Activated T-cell treated with anti-CD3 and anti-CD28 coated beads for 48 hours (primary cell): ENCODE data around the gene GREM1.

Experiments
- DNase-seq: peaks from one replicate; pipeline ENCODE4 v3.0.0-alpha.2; 2020; ENCODE audit warnings: low read depth

GREM1 gene

DNA sequence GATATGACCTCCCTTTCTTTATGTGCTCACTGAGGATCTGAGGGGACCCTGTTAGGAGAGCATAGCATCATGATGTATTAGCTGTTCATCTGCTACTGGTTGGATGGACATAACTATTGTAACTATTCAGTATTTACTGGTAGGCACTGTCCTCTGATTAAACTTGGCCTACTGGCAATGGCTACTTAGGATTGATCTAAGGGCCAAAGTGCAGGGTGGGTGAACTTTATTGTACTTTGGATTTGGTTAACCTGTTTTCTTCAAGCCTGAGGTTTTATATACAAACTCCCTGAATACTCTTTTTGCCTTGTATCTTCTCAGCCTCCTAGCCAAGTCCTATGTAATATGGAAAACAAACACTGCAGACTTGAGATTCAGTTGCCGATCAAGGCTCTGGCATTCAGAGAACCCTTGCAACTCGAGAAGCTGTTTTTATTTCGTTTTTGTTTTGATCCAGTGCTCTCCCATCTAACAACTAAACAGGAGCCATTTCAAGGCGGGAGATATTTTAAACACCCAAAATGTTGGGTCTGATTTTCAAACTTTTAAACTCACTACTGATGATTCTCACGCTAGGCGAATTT lies 14.9 kb downstream of the GREM1 start:
- no peak for DNase-seq

DNA sequence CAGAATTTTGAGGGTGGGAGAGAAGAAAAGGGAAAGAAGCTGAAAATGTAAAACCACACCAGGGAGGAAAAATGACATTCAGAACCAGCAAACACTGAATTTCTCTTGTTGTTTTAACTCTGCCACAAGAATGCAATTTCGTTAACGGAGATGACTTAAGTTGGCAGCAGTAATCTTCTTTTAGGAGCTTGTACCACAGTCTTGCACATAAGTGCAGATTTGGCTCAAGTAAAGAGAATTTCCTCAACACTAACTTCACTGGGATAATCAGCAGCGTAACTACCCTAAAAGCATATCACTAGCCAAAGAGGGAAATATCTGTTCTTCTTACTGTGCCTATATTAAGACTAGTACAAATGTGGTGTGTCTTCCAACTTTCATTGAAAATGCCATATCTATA lies 15.5 kb downstream of the GREM1 start:
- no peak for DNase-seq

DNA sequence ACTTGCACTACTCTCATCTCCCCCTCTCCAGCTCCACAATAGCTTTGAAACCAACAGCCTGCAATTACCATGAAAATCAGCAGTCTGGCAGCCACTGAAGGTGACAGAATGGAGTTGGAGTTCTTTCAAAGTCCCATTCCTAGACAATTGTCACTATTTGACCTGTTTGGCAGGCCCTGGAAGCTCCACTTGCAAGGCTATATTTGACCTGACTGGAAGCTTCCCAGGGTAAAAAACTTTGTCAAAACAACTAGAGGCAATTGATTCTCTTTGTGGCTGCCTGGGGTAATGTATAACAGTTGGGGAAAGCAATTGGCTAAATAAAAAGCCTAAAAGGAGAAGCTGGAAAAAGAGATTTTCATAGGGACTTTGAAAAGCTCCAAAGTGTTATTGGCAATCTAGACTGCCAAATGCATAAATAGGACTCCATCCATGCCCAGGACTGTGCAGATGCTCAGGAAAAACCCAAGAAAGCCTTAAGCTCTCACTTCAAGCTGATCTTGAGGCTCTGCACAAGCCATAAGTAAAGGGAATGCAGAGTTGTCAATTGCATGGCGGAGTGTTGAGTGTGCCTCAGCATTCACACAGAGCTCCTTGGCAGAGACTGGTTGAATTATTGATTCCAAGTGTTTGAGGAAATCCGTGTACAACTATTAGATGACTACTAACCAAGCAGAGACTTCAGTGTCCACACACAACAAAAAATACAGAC lies 18.3 kb downstream of the GREM1 start:
- no peak for DNase-seq

DNA sequence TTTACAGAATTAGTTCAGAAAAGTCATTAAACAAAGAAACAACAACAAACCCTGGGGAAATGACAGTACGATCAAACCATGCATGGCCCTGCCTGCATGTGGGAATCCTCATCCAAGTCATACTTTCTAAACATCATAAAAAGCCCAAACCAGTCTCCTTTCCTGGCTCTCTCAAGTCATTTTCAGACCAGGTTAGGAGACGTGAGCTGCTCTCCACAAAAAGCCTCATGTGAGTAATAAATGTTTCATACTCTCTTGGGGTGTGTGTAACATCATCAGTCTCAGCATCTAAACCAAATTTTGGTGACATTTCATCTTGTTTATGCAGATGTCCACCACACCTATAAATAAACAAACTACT lies 18.9 kb downstream of the GREM1 start:
- no peak for DNase-seq

GRCh38 chr15:32737304-32737703 lies 19.5 kb downstream of the GREM1 start:
- DNase-seq, result no peak

DNA sequence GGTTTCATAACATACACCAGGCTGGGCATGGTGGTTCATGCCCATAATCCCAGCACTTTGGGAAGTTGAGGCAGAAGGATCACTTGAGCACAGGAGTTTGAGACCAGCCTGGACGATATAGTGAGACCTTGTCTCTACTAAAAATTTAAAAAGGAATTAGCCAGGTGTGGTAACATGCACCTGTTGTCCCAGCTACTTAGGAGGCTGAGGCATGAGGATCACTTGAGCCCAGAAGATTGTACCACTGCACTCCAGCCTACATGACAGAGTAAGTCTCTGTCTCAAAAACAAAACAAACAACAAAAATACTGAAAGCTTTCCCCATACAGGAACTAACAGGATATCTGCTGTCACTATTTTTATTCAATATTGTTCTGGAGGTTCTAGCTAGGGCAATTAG lies 20.9 kb downstream of the GREM1 start:
- DNase-seq, result no peak

- DNase-seq, result no peak
These were observed 21.8 kb downstream of the GREM1 start for GRCh38 chr15:32739522-32740063.

DNA sequence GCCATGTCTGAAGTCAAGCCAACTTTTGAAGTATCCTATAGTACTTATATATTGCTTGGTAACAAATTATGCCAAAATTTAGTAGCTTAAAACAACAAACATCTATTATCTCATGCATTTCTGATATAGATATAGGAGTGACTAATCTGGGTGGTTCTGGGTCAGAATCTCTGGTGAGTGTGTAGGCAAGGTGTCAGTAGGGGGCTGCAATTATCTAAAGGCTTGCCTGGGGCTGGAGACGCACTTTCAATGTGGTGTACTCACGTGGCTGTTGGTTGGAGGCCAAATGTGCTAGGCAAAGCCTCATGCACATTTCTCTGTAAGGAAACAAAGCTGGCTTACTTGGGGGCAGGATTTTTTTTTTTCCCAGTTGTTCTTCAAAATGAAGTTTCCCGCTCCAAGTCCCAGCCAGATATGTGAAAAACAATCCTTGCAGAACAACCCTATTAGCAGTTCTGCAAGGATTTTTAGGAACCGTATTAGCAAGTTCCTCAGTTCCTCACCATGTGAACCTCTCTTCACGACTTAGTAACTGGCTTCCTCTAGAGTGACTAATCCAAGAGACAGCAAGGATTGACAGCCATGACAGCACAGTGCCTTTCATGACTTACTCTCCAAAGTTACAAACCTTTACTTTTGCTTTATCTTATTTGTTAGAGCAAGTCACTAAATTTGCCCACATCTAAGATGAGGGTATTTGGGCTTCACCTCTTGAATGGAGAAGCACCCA lies 25.8 kb downstream of the GREM1 start:
- DNase-seq, result no peak

DNA sequence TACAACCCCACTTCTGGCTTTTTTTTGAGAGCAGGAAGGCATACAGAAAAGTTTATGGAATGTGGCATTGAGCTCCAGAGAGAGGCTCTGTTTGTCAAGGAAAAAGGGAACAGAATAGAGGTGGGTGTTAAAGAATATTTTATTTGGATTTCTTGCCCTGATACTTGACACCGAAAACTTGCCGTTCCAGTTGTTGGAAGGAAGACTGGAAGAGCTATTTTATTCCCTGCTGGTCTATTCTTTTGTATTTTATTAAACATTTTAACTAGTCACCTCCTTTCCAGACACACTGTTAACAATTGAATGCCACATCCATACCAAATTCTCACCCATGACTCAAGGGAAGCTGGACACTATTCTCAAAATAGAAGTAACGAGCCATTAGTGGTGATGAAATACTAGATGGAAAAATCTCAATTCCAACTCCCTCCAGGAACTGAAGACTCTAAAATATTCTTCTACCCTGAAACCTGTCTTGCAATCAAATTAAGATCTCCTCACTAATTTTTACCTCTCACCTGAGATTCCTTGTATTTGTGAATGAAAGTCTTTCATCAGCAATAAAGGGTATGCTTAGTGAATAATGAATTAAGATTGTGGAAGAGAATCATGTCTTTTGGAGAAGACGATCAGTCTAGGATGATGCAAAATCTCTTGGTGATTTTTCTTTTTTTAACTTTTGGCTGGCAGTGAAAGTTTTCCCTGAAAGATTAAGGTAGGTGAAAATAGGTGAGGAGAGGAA lies 28.5 kb downstream of the GREM1 start:
- DNase-seq, result no peak

- no peak for DNase-seq
These were observed 30.1 kb downstream of the GREM1 start for GRCh38 chr15:32747921-32748342.

DNA sequence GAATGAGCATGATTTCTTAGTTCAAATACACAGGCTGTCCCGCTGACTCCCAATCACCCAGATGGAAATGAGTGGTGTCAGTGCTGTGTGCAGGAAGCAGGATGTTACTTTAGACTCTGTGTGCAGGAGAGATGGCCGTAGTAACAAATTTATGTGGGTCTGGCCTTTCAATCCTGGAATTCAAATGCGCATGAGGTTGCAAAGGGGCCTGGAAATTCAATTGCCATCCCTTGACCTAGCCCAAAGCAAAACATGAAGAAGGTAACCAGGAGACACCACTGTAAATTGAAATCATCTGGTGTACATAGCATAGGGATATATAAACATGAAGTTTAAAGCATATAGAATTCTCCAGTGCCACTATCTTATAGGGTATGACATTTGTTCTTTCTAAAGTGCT lies 33.2 kb downstream of the GREM1 start:
- no peak for DNase-seq

DNA sequence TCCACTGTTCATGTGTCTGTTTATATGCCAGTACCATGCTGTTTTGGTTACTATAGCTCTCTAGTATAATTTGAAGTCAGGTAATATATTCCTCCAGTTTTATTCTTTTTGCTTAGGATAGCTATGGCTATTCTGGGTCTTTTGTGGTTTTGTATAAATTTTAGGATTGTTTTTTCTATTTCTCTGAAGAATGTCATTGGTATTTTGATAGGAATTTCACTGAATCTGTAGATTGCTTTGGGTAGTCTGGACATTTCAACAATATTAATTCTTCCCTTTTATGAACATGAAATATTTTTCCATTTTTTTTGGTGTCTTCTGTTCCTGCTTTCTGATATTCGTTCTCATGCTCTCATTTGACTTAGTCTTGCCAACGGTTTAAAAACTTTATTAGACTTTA lies 39.6 kb downstream of the GREM1 start:
- no peak for DNase-seq

DNA sequence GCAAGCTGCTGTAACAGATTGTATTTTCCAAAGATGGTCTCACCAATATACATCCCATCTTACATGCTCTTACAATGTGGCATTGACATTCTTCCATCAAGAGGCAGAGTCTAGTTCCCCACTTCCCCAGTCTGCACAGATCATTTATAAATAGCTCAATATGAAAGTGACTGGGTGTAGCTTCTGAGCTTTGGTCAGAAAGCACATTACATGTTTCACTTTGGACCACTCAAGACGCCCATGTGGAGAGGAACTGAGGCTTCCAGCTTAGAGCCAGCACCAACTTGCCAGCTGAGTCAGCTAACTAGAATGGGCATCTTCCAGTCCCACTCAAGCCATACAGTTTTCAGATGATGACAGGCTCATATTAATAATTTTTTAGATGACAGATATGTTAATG lies 45.5 kb downstream of the GREM1 start:
- no peak for DNase-seq

DNA sequence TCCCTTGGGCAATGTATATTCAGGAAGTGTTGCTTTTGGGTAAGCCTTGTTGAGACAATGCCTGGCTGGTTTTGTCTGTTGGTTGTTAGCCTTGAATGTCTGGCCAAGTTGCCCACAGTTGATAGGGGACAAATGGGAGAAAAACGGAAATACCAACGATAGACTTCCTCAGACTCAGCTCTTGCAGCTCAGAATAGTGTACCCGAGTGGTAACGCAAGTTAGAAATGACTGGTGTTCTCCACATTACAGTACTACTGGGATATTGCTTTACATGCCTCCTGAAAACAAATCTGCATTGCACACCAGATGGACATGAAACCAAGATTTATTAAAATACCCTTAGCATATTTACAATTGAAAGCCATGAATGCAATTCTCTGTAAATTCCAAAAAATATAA lies 47.4 kb downstream of the GREM1 start:
- no peak for DNase-seq

DNA sequence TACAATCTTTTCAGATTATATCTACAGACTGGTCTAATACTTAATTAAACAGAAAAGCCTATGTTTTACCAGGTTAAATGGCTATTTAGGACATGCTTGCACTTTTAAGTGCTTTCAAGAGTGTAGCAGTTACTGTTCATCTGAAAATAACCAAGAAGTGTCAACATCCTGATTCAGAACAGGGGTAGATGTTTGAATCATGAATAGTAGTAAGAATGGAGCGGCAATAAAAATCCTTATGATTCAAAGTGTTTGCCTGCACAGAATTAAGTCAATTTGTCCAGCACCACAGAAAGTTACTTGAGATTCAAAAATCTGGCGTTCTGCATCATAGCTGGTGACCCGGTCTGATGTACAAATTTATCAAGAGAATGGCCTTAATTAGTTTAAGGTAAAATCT lies 48.3 kb downstream of the GREM1 start:
- no peak for DNase-seq

DNA sequence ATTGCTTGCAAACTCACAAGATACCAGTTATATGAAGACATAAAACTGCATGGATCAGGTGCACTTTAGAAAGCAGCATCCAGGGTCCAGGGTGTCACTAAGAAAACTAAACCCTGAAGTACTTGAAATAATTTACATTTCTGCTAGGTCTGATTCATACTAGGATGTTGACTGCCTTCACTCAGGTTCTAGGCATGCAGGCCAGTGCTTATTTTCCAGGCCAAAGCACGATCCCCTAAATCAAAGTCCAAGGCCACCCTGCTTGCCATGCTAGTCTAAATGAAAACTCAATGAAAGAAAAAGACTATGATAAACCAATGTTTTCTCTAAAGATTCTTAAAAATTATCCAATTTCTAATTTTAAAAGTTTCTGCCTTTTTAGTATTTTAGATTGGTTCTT lies 49.4 kb downstream of the GREM1 start:
- no peak for DNase-seq

GRCh38 chr15:32774022-32774421 lies 56.2 kb downstream of the GREM1 start:
- DNase-seq, result no peak

DNA sequence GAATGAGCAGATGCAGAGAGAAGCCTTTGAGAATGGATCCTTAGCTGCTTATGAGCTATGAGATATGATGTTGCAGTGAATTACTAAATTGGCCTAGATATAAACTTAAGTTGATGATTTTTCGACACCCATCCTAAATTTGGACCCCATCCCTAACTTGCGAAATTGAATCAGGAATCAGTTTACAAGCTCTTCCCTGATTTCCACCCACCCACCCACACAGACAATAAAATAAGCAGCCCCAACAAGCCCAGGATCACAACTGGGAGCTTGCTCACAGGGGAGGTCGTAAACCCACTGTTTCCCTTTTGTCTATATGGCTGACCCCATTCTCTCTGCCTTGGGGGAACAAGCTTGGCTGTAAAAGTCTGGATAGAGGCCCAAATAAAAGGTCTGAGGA lies 57.3 kb downstream of the GREM1 start:
- DNase-seq, result no peak

DNA sequence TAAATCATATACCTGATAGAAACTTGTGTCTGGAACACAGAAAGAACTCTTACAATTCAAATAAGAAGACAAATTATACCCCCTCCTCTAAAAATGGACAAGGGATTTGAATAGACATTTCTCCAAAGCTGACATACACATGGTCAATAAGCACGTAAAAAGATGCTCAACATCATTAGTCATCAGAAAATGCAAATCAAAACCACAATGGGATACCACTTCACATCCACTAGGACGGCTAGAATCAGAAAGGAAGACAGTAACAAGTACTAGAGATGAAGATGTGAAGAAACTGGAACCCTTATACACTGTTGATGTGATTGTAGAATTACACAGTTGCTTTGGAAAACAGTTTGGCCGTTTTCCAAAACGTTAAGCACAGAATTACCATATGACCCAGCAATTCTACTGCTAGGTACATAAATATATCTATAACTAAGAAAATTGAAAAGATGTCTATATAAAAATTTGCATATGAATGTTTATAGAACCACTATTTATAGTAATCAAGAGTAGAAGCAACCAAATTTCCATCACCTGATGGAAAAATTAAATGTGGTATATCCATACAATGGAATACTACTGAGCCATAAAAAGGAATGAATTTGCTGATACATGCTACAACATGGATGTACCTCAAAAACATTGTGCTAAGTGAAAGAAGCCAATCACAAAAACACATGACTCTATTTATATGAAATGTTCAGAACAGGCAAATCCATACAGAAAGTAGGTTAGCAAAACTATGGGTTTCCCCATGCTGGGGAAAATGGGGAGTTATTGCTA lies 60.8 kb downstream of the GREM1 start:
- DNase-seq, result no peak

DNA sequence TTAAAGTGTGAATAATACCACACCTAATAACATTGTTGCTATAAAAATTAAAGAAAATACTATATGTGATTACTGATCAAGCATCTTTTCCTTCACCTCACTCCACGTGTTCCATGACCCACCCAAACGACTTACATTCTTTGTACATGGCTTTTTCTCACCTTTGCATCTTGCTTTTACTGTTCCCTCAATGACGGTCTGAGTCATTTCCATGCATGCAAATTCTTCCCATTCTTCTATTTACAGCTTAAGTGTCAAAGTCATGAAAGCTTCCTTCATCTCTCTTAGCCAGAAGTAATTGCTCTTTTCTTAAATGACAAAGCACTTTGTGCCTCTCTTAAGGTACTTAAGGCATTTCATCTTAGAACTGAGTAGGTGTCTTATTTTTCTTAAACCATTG lies 64.0 kb downstream of the GREM1 start:
- no peak for DNase-seq

- DNase-seq, result no peak
These were observed 66.8 kb downstream of the GREM1 start for GRCh38 chr15:32784581-32784980.

DNA sequence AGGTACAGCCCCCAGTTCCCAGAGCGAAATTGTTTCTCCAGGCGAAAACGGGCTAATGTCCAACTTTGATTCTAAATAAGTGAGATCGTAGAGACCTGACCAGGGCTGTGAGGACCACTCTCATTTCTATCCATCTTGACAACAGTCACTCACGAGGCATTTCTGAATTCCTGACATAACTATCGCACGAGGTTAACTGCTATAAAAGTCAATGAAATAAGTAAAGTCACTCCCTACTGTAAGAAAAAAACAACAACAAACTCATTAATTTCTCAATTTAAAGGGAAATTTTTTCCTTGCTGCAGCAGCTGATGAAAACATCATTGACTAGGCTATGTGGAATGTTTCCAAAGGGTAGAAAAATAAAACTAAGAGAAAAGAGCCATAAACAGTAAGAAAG lies 69.1 kb downstream of the GREM1 start:
- no peak for DNase-seq
